COLO829 (cell line): ENCODE data around the gene TRMT112.

Experiments used
- DNase-seq: peaks from one replicate; pipeline ENCODE4 v3.0.0; 2012; ENCODE audit warnings: low spot score

Gene TRMT112

DNA sequence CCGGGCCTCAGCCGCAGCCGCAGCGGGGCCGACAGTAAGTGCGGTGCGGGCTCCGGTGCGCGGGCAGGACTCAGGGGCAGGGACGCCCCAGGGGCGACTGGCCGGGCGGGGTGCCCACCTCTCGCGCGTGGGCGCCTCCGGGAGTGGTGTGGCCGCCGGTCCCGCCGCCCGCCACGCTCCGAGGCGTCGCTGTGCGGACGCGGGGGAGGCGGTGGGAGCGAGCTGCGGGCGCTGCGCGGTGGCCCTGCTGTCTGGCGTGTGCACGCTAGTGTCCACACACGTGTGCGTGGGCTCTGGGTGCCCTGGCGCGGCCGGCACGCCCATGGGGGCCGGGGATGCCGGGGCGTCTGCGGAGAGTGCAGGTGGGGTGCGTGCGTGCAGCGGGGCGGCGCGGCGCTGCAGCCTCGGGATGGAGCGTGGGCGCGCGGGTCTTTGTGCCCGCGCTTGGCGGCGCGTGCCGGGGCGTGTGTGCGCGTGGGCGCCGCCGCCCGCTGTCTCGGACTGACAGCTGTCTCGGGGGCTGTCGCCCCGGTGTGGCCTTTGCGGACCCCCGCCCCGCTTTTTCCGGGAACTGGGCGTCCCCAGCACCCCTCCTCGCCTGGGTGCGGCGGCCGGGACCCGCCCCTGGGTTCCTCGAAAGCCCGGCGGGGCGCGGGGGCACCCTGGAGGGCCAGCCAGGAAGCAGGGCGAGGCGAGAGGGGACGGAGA lies 25.5 kb downstream of the TRMT112 start:
- no peak for DNase-seq

DNA sequence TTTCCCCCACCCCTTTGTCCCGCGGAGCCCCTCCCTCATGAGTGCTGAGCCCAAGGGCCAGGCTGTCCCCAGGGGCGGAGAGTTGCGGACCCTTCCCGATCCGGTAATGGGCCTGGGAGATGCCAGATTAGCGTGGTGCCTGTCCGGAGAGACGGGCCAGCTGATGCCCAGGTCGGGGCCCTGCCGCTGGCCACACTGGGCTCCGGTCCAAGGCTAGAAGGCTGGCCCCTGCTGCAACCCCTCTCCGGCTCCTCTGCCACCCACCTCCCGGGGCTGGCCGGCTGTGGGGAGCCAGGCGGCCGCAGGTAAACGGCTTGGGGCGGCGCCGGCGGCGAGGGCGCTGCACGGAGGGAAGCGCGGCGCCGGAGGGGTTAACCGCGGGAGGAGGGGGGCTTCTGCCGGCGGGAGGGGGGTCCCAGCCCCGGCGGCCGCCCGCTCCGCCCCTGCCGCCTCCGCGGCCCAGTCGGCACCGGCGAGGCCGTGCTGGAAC lies 26.1 kb downstream of the TRMT112 start, which contains the start of gene KCNK4:
TSS of gene KCNK4 (plus strand) at position 41 of the 490 bp plus-strand sequence. CDS start 1,717 bp downstream, outside the sequence.
- DNase-seq: no peak

DNA sequence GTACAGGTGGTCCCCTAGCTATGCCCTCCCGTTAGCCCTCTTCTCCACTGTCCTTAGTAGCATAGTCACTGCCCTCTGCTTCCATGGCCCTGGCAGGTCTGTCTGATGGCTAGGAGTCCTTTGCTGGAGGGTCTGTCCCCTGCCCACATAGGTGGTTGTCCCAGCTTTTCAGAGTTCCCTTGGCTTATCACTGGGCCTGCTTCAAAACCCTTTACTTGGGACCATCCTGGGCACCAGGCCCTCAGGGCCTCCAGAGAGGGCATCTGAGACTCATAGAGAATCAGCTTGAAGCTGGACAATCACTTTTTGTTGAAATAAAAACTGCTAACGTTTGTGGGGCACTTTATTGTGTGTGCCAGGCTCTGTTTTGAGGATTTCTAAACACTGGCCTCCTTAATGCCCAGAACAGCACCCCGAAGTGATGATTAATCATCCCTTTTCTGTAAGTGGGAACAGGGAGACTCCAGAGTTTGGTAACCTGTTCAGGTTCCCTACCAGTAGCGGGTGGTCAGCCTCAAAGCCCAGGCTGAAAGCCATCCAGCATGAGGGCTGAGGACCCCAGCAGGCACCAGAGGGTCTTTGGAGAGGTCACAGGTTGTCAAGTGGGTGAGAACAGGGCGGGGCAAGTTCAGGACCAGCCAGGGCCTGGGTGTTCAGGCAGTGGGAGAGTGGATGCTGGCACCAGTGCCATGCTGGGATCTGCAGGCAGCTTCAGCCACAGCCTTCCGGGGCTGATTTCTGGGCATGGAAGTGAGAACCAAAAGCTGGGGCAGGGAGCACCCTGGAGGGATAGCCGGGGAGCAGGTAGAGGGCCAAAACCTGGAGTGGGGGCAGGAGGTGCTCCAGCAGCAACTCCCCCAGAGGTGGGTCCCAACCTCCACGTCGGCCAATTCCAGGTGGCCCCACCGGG lies 26.8 kb downstream of the TRMT112 start:
- no peak for DNase-seq

- no peak for DNase-seq
These were observed 28.3 kb downstream of the TRMT112 start for GRCh38 chr11:64289002-64289564.

GRCh38 chr11:64288353-64288750 lies 29.0 kb downstream of the TRMT112 start:
- DNase-seq: no peak

- DNase-seq: no peak
These were observed 29.5 kb downstream of the TRMT112 start for GRCh38 chr11:64287676-64288352.

DNA sequence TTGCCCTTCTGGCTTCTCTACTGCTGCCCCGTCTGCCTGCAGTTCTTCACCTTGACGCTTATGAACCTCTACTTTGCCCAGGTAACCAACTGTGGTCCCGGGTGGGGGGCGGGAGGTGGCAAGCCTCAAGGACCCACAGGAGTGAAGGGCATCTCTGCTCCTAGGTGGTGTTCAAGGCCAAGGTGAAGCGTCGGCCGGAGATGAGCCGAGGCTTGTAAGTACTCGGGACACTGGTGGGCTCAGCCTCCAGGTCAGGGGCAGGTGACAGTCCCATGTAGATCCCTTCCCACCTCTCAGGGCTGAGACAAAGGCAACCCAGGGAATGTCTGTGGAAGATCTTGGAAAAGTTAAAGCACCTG lies 30.6 kb downstream of the TRMT112 start:
- DNase-seq: no peak

DNA sequence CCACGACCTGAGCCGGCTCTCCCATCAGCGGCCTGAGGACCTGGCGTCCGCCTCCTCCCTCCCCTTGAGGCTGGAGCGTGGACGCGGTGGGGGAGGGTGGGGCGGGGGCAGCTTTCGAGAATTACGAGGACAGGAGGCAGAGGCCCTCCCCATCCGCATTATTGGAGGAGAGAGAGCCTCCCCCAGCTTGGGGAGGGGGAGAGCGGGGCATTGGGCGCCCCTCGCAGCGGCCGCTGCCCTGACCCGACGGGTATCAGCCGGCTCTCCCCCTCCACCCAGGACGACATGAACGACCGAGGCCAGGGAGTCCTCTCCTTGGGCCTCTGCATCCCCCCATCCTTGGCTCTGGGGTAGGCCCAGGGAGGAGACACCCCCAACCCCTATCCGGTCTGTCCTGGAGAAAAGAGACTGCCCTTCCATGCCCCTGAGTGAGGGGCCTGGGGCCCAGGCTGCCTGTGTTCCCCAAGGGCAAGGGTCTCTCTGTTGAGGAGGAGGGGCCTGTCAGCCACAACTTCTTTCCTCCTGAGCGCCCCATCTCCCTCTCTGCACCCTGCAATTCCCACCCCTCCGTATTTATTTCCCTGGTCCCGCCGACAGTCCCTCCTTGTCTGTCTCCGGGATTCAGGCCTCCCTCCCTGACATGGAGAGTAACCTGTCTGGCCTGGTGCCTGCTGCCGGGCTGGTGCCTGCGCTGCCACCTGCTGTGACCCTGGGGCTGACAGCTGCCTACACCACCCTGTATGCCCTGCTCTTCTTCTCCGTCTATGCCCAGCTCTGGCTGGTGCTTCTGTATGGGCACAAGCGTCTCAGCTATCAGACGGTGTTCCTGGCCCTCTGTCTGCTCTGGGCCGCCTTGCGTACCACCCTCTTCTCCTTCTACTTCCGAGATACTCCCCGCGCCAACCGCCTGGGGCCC lies 31.2 kb downstream of the TRMT112 start:
- DNase-seq: no peak

DNA sequence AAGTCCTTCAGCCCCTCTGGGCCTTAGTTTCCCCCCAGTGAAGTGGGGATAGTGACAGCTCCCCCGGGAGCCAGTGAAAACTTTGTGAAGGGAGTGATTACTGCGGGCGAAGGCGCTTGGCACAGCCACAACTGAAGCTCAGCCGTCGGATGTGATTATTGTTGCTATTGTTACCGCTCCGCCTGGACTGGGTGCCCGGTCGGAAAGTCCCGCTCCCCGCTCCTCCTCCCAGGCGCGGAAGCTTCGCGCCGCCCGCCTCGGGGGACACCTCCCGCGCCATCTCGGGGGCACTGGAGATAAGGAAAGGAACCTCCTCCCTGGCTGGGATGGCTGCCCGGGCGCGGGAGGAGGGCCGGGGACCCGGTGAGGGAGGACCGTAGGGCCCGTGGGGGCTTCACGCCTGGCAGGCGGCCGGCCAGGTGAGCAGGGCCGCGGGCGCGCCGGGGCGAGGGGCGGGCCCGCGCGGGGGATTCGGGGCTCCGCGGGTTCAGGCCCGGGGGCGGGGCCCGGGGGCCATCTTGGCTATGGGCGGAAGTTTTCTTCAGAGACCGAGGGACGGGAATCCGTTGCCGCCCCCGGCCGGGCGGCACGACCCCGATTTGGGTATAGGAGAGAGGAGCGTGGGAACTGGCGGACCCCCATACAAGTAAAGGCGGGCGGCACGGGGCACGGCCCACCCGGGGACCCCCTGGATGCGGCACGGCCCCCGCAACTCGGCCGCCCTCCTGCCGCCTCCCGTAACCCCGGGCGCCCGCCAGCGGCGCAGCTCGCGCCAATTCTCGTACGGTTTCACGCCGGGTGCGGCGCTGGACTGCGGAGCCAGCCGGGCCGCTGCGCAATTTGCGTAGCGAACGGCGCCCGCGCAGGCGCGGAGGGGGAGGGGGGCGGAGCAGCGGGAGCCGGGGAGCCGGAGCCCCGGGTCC lies 32.1 kb downstream of the TRMT112 start, which contains the start of gene GPR137:
TSS of gene GPR137 (plus strand) at position 887 of the 923 bp plus-strand sequence. CDS start 677 bp downstream, outside the sequence.
- peak; percentile 71 for DNase-seq

GRCh38 chr11:64284048-64284961 lies 33.1 kb downstream of the TRMT112 start, which contains the start of gene BAD:
TSS of gene BAD (minus strand) at chr11:64284665. CDS start at chr11:64284368, 297 bp downstream.
- peak; percentile 97 for DNase-seq

GRCh38 chr11:64283092-64283491 lies 34.3 kb downstream of the TRMT112 start:
- DNase-seq: no peak

DNA sequence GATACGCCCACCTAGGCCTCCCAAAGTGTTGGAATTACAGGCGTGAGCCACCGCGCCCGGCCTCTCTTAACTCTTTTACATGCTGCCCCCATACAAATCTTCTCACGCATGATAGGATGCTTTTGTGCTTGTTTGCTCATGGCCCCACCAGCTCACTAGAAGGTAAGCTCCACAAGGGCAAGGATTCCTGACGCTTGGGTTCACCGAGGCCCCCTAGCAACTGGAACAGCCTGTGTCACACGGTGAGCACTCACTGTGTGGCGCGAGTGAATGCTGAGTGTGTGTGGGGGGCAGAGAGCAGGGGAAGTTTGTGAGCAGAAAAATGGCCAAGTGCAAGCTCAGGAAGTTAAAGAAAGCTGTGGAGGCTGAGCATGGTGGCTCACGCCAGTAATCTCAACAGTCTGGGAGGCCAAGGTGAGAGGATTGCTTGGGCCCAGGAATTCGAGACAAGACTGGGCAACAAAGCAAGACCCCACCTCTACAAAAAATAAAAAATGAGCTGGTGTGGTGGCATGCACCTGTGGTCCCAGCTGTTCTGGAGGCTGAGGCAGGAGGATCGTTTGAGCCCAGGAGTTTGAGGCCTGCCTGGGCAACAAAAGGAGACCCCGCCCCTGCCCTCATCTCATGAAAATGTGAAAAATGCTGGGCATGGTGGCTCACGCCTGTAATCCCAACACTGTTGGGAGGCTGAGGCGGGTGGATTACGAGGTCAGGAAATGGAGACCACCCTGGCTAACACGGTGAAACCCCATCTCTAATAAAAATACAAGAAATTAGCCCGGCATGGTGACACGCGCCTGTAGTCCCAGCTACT lies 35.2 kb downstream of the TRMT112 start:
- no peak for DNase-seq

GRCh38 chr11:64278576-64279190 lies 38.7 kb downstream of the TRMT112 start:
- DNase-seq: no peak

DNA sequence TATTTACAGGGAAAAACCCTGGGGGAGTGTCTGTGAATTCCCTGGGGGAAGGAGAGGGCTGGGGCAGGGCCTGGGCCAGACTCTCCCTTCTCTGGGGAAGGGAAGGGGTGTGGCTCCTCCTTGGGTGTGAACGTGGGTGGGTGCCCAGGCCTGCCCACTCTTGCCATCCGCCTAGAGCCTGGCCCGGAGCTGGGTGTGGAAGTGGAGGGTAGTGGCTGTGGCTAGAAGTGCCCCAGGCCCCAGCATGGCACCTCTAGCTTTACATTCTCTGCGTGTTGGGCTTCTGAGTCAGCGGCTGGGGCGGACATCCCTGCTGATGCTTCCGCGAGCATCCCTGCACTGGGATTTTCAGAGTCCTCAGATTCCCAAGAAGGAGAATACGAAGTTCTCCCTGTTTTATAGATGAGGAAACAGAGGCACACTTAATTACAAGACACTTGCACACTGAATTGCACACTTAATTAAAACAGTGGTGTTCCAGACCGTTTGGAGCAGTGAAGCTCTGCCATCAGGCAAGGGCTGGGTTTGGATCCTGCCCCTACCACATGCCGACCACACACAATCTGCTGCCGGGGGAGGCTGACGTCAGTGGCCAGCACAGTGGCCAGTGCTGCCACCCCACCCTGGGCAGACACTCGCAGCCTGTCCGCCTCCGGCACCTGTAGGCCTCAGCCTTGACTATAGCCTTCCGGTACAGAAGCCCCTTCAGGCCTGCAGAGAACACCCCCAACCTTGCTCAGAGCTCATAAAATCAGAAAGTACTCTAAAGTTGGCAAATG lies 40.5 kb downstream of the TRMT112 start:
- DNase-seq: no peak

GRCh38 chr11:64275841-64276240 lies 41.5 kb downstream of the TRMT112 start:
- no peak for DNase-seq

DNA sequence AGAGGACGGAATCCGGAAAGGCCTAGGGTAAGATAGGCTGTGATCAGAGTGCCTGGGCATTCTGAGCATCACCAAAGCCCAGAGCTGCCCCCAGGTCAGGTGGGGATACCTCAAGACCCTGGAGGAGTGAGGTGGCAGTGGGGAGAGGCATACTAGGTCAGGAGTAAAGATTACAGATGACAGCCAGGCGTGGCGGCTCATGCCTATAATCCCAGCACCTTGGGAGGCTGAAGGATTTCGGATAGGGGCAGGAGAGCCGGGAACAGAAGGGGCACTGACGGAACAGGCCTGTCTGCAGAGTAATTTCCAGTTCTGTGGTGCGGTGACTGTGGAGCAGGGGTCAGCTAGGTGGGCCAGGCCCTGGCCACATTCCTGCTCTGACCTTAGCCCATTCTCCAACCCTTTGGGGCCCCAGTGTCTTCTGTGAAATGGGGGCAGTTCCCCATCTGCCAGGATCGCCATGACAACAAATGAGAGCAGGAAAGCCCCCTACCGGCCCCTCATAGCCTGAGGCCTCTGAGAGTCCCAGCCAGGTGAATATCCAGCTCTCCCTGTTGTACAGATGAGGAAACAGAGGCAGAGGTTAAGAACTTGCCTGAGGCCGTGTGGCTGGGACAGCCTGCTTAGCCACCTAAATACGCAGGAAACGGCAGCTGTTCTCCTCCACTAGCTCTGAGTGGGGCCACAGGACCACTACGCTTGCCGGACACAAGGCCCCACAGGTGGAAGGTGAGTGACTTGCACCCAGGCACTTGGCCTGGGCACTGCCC lies 42.1 kb downstream of the TRMT112 start:
- DNase-seq: no peak
